Stimulated activated CD4-positive, alpha-beta T cell treated with anti-CD3 and anti-CD28 coated beads, Interleukin-12 subunit alpha, Interleukin-12 subunit beta, amount 100 ng/mL, for 4 hours (primary cell): Measurements from ENCODE around the gene PHKB.
"Not testable (repeated sequence)": the region's sequence is repeated elsewhere in the genome, so short reads cannot be mapped to it uniquely, and the experiment has no call there.

Experiments
- DNase-seq: peaks from one replicate; pipeline ENCODE4 v3.0.0-alpha.2; 2020

PHKB gene

GRCh38 chr16:47511882-47512281 is 50.8 kb downstream of the PHKB start:
- DNase-seq = no peak

- no peak for DNase-seq
These were observed 57.9 kb downstream of the PHKB start for GRCh38 chr16:47519037-47519436.

GRCh38 chr16:47519546-47519945 is 58.4 kb downstream of the PHKB start:
- no peak for DNase-seq

GRCh38 chr16:47519996-47520679 is 59.0 kb downstream of the PHKB start:
- DNase-seq = no peak

GRCh38 chr16:47523342-47524006 is 62.3 kb downstream of the PHKB start:
- no peak for DNase-seq

- DNase-seq = no peak
These were observed 62.9 kb downstream of the PHKB start for GRCh38 chr16:47524007-47524405.

- no peak for DNase-seq
These were observed 67.3 kb downstream of the PHKB start for GRCh38 chr16:47528431-47528830.

GRCh38 chr16:47533744-47534292 is 72.7 kb downstream of the PHKB start:
- no peak for DNase-seq

- DNase-seq = no peak
These were observed 77.3 kb downstream of the PHKB start for GRCh38 chr16:47538472-47538871.

GRCh38 chr16:47539707-47540670 is 78.9 kb downstream of the PHKB start:
- not testable (repeated sequence) for DNase-seq

- DNase-seq = not testable (repeated sequence)
These were observed 80.0 kb downstream of the PHKB start for GRCh38 chr16:47541135-47541534.

- DNase-seq = not testable (repeated sequence)
These were observed 83.1 kb downstream of the PHKB start for GRCh38 chr16:47544255-47544654.

GRCh38 chr16:47551185-47551584 is 90.1 kb downstream of the PHKB start:
- DNase-seq = not testable (repeated sequence)

GRCh38 chr16:47551767-47552166 is 90.6 kb downstream of the PHKB start:
- not testable (repeated sequence) for DNase-seq

GRCh38 chr16:47553853-47554564 is 92.9 kb downstream of the PHKB start:
- DNase-seq = no peak

GRCh38 chr16:47554587-47554986 is 93.5 kb downstream of the PHKB start:
- not testable (repeated sequence) for DNase-seq

GRCh38 chr16:47561286-47561685 is 100.2 kb downstream of the PHKB start:
- DNase-seq = no peak

- no peak for DNase-seq
These were observed 101.2 kb downstream of the PHKB start for GRCh38 chr16:47562366-47562765.

- DNase-seq = no peak
These were observed 104.3 kb downstream of the PHKB start for GRCh38 chr16:47565454-47565853.

GRCh38 chr16:47567321-47567720 is 106.2 kb downstream of the PHKB start:
- no peak for DNase-seq

- DNase-seq = no peak
These were observed 107.2 kb downstream of the PHKB start for GRCh38 chr16:47568351-47568750.

- no peak for DNase-seq
These were observed 109.9 kb downstream of the PHKB start for GRCh38 chr16:47571049-47571448.
